MCF 10A (cell line): Measurements from ENCODE around the gene GZMM. TPM values are rescaled to one million over a fixed set of nuclear protein-coding genes. Genes with fewer than 3 reads are reported as not detected.

ENCODE experiments used
- BruUV-seq: library from RNA; stranded (reverse); fragments of 400-500 nt; replicated peaks from 2 replicates; lab custom pipeline; 2021; lab: Mats Ljungman, UMichigan
- CTCF ChIA-PET: fragments of 300-600 bp; sonication (Branson Sonifier 250); formaldehyde crosslinking; extraction: SDS; loops from one replicate; lab custom pipeline; 2021; ENCODE audit warnings: antibody characterized with exemption, inconsistent platforms; lab: Yijun Ruan, JAX
- POLR2A ChIA-PET: fragments of 300-600, 350-650 bp; sonication (Branson Sonifier 250); formaldehyde crosslinking; extraction: SDS; loops from one replicate; lab custom pipeline; 2020; ENCODE audit warnings: antibody characterized with exemption, inconsistent platforms; lab: Yijun Ruan, JAX
- DNase-seq: peaks from one replicate; pipeline ENCODE4 v3.0.0-alpha.2; 2018; ENCODE audit not compliant: unreplicated experiment
- H3K27ac Mint-ChIP-seq: one replicate; pipeline ENCODE4 v1.8.0; 2022; ENCODE audit warnings: mild to moderate bottlenecking, low read depth, mixed read lengths; ENCODE audit not compliant: unreplicated experiment
- H3K27me3 Mint-ChIP-seq: one replicate; pipeline ENCODE4 v1.8.0; 2022; ENCODE audit warnings: mixed read lengths; ENCODE audit not compliant: insufficient read depth, unreplicated experiment
- H3K36me3 Mint-ChIP-seq: one replicate; pipeline ENCODE4 v1.8.0; 2022; ENCODE audit warnings: mild to moderate bottlenecking, moderate library complexity, mixed read lengths; ENCODE audit not compliant: insufficient read depth, unreplicated experiment
- H3K4me1 Mint-ChIP-seq: one replicate; pipeline ENCODE4 v1.8.0; 2022; ENCODE audit warnings: mixed read lengths; ENCODE audit not compliant: insufficient read depth, unreplicated experiment
- H3K4me3 Mint-ChIP-seq: one replicate; pipeline ENCODE4 v1.8.0; 2022; ENCODE audit warnings: mild to moderate bottlenecking, moderate library complexity, mixed read lengths; ENCODE audit not compliant: unreplicated experiment
- H3K9me3 Mint-ChIP-seq: one replicate; pipeline ENCODE4 v1.8.0; 2022; ENCODE audit warnings: mixed read lengths; ENCODE audit not compliant: unreplicated experiment
- CTCF ChIP-seq: fragments of 200-600 bp; IDR thresholded peaks from one replicate; pipeline ENCODE4 v1.8.0; 2022; ENCODE audit warnings: antibody characterized with exemption, mild to moderate bottlenecking; ENCODE audit not compliant: unreplicated experiment
- intact Hi-C: fragments of 100-400 bp; cut with micrococcal nuclease; formaldehyde crosslinking; loops from 2 replicates; pipeline ENCODE4 v1.14.1; 2022
- total RNA-seq: library from RNA; stranded (reverse); gene quantifications from 2 replicates; pipeline ENCODE4 v1.2.3, GENCODE V29; 2022

The GZMM gene
- total RNA-seq, 1 experiment from 2014 or later = not detected

GRCh38 chr19:542173-542866, 1.5 kb upstream of the GZMM start:
- H3K36me3 Mint-ChIP-seq = peaks cover 28% of the 10 kb centered on the region
- H3K4me1 Mint-ChIP-seq = no peaks in the 10 kb centered on the region
- ChIA-PET POLR2A (interaction anchor here (1.0 kb wide), 2 partner anchors 14 to 32 kb away, joined by 3 read pairs; no protein-coding TSS in a partner anchor), CTCF (interaction anchor here (0.6 kb wide), 1 partner anchor 9 kb away, joined by 4 read pairs; no protein-coding TSS in a partner anchor)
- no peaks in the 10 kb centered on the region for H3K9me3 Mint-ChIP-seq
- intact Hi-C loops = no loop called here
- no peaks in the 10 kb centered on the region for H3K27me3 Mint-ChIP-seq
- no peak for TF ChIP-seq CTCF
- no TSS peak for BruUV-seq
- H3K27ac Mint-ChIP-seq = no peak overlapping the region
- no peak for DNase-seq
- no peak overlapping the region for H3K4me3 Mint-ChIP-seq

- intact Hi-C loops = no loop called here
- no peak overlapping the region for H3K27ac Mint-ChIP-seq
- POLR2A ChIA-PET = no interaction called here
- H3K27me3 Mint-ChIP-seq = no peaks in the 10 kb centered on the region
- no peak overlapping the region for H3K4me3 Mint-ChIP-seq
- no peak for DNase-seq
- no peaks in the 10 kb centered on the region for H3K9me3 Mint-ChIP-seq
- TF ChIP-seq CTCF = no peak
- no peaks in the 10 kb centered on the region for H3K4me1 Mint-ChIP-seq
- CTCF ChIA-PET = no interaction called here
- H3K36me3 Mint-ChIP-seq = peaks cover 10% of the 10 kb centered on the region
- no TSS peak for BruUV-seq
Observed at GRCh38 chr19:547117-547516, 3.3 kb downstream of the GZMM start.

GRCh38 chr19:547836-548720, 4.2 kb downstream of the GZMM start:
- Mint-ChIP-seq H3K27ac (no peak overlapping the region), H3K4me1 (no peaks in the 10 kb centered on the region), H3K36me3 (peaks cover 9% of the 10 kb centered on the region), H3K4me3 (no peak overlapping the region), H3K27me3 (no peaks in the 10 kb centered on the region), H3K9me3 (no peaks in the 10 kb centered on the region)
- DNase-seq = no peak
- BruUV-seq = no TSS peak
- TF ChIP-seq CTCF = no peak
- intact Hi-C loops = no loop called here
- ChIA-PET POLR2A (no interaction called here), CTCF (interaction anchor here (0.7 kb wide), 1 partner anchor 27 kb away, joined by 3 read pairs; no protein-coding TSS in a partner anchor)
